ENCODE data around the gene ZNF622.

GRCh38 chr5:16483361-16483760 is 17.8 kb upstream of the ZNF622 start:
- TF ChIP-seq EZH2 (IDR thresholded peaks at IDR 0.05; ENCODE audit: low read length) (no peak), CTCF (optimal IDR thresholded peaks at IDR 0.05 in 1 of 3, IDR thresholded peaks at IDR 0.05 in 1 of 3, conservative IDR thresholded peaks at IDR 0.05 in 1 of 3; ENCODE audit: extremely low read depth in 1 of 3, insufficient read depth in 2 of 3, low read length in 3 of 3) (no peak)

Data from keratinocyte (primary cell).